ENCODE measurements around the gene SOX1.

DNA sequence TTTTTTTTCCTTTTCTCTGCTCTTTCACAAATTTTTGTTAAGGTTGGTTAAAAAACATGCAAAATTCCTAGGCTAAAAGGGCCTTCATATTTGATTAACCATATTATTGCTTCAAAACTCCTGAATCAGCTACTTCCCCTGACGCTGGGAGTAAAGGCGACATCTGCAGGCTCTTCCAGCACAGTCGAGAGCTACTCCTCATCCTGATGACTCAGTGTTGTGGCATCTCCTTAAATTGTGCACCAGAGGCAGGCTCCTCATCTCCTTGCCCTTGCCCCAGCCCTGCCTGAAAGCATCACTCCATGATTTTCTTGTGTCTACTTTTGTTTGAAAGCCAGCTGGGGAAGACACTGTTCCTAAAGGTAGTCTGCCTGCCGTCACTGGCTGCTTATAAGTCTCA is 24.5 kb upstream of the SOX1 start:
- TF ChIP-seq FOXM1 (IDR thresholded peaks at IDR 0.05; ENCODE audit: borderline replicate concordance) (no peak), LEF1 (IDR thresholded peaks at IDR 0.05; ENCODE audit: borderline replicate concordance) (no peak), TARDBP (IDR thresholded peaks at IDR 0.05) (no peak), FOXA1 (IDR thresholded peaks at IDR 0.05) (no peak), FOXK2 (IDR thresholded peaks at IDR 0.05) (no peak), BHLHE40 (IDR thresholded peaks at IDR 0.05; ENCODE audit: borderline replicate concordance) (no peak)
- TF ChIP-seq, protein P1, sequence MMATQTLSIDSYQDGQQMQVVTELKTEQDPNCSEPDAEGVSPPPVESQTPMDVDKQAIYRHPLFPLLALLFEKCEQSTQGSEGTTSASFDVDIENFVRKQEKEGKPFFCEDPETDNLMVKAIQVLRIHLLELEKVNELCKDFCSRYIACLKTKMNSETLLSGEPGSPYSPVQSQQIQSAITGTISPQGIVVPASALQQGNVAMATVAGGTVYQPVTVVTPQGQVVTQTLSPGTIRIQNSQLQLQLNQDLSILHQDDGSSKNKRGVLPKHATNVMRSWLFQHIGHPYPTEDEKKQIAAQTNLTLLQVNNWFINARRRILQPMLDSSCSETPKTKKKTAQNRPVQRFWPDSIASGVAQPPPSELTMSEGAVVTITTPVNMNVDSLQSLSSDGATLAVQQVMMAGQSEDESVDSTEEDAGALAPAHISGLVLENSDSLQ (IDR thresholded peaks at IDR 0.05): no peak

Data from HEK293T (cell line).